H9 (cell line): ENCODE data around the gene CKS1B. TPM values are rescaled to one million over a fixed set of nuclear protein-coding genes. Genes with fewer than 3 reads are reported as not detected.
A peak's percentile ranks its signal among the peaks of the same experiment; 100 is the strongest.

Experiments
- DNase-seq: peaks from one replicate; pipeline ENCODE4 v3.0.0-alpha.2; 2017
- H2AFZ ChIP-seq: one replicate; pipeline ENCODE4 v1.6.1; 2013; ENCODE audit warnings: mild to moderate bottlenecking, low read length, control low read depth, moderate library complexity
- H2AK5ac ChIP-seq: 2 replicates; pipeline ENCODE4 v1.6.1; 2013; ENCODE audit warnings: low read length, control low read depth, mixed read lengths; ENCODE audit not compliant: insufficient read length
- H2BK120ac ChIP-seq: one replicate; pipeline ENCODE4 v1.6.1; 2013; ENCODE audit warnings: low read depth, mild to moderate bottlenecking, low read length, control low read depth, inconsistent platforms; ENCODE audit not compliant: poor library complexity, severe bottlenecking
- H2BK12ac ChIP-seq: 2 replicates; pipeline ENCODE4 v1.6.1; 2013; ENCODE audit warnings: low read length, control low read depth, mixed read lengths, low read depth; ENCODE audit not compliant: insufficient read length
- H2BK15ac ChIP-seq: 2 replicates; pipeline ENCODE4 v1.6.1; 2013; ENCODE audit warnings: low read depth, low read length, control low read depth
- H2BK20ac ChIP-seq: one replicate; pipeline ENCODE4 v1.6.1; 2013; ENCODE audit warnings: low read depth, mild to moderate bottlenecking, low read length, control low read depth, inconsistent platforms; ENCODE audit not compliant: poor library complexity, severe bottlenecking
- H2BK5ac ChIP-seq: 2 replicates; pipeline ENCODE4 v1.6.1; 2013; ENCODE audit warnings: low read length, control low read depth, mixed read lengths; ENCODE audit not compliant: insufficient read length
- H3K14ac ChIP-seq: 2 replicates; pipeline ENCODE4 v1.6.1; 2013; ENCODE audit warnings: low read length, control low read depth; ENCODE audit not compliant: insufficient read depth
- H3K18ac ChIP-seq: 2 replicates; pipeline ENCODE4 v1.6.1; 2013; ENCODE audit warnings: low read depth, mild to moderate bottlenecking, mixed read lengths, low read length, control low read depth; ENCODE audit not compliant: insufficient read length
- H3K23ac ChIP-seq: 2 replicates; pipeline ENCODE4 v1.6.1; 2013; ENCODE audit warnings: low read length, control low read depth, mixed read lengths, low read depth; ENCODE audit not compliant: insufficient read length
- H3K23me2 ChIP-seq: 2 replicates; pipeline ENCODE4 v1.6.1; 2013; ENCODE audit warnings: low read depth, mild to moderate bottlenecking, mixed read lengths, low read length, control low read depth; ENCODE audit not compliant: insufficient read length, poor library complexity, severe bottlenecking
- H3K27ac ChIP-seq: 2 replicates; pipeline ENCODE4 v1.5.1; 2013; ENCODE audit warnings: low read length, control low read depth, mixed read lengths, low read depth; ENCODE audit not compliant: insufficient read length
- H3K27me3 ChIP-seq: 2 replicates; pipeline ENCODE4 v1.6.1; 2013; ENCODE audit warnings: low read length, control low read depth, inconsistent platforms; ENCODE audit not compliant: insufficient read depth
- H3K4ac ChIP-seq: 2 replicates; pipeline ENCODE4 v1.6.1; 2013; ENCODE audit warnings: low read depth, mild to moderate bottlenecking, control low read depth, inconsistent platforms, low read length, moderate library complexity
- H3K4me1 ChIP-seq: 2 replicates; pipeline ENCODE4 v1.6.1; 2013; ENCODE audit warnings: low read length, control low read depth, inconsistent platforms; ENCODE audit not compliant: insufficient read depth
- H3K4me2 ChIP-seq: 2 replicates; pipeline ENCODE4 v1.6.1; 2013; ENCODE audit warnings: low read length, control low read depth, mixed read lengths; ENCODE audit not compliant: insufficient read length, insufficient read depth
- H3K56ac ChIP-seq: 2 replicates; pipeline ENCODE4 v1.6.1; 2013; ENCODE audit warnings: low read depth, mild to moderate bottlenecking, mixed read lengths, low read length, control low read depth; ENCODE audit not compliant: insufficient read length
- H3K79me1 ChIP-seq: 2 replicates; pipeline ENCODE4 v1.6.1; 2013; ENCODE audit warnings: low read depth, mild to moderate bottlenecking, moderate library complexity, low read length, control low read depth, inconsistent platforms; ENCODE audit not compliant: insufficient read depth, poor library complexity, severe bottlenecking
- H3K79me2 ChIP-seq: 2 replicates; pipeline ENCODE4 v1.6.1; 2013; ENCODE audit warnings: low read length, control low read depth, inconsistent platforms; ENCODE audit not compliant: insufficient read depth
- H3K9ac ChIP-seq: 2 replicates; pipeline ENCODE4 v1.6.1; 2013; ENCODE audit warnings: low read length, control low read depth, mixed read lengths; ENCODE audit not compliant: insufficient read length; ENCODE audit errors: extremely low read depth
- H3K9me3 ChIP-seq: one replicate; pipeline ENCODE4 v1.6.1; 2013; ENCODE audit warnings: low read depth, low read length, inconsistent platforms; ENCODE audit not compliant: control insufficient read depth
- H3T11ph ChIP-seq: one replicate; pipeline ENCODE4 v1.6.1; 2013; ENCODE audit warnings: mild to moderate bottlenecking, low read length, control low read depth, inconsistent platforms
- H4K20me1 ChIP-seq: one replicate; pipeline ENCODE4 v1.6.1; 2013; ENCODE audit not compliant: control insufficient read depth, insufficient read length, insufficient read depth
- H4K5ac ChIP-seq: 2 replicates; pipeline ENCODE4 v1.6.1; 2013; ENCODE audit warnings: low read depth, mild to moderate bottlenecking, mixed read lengths, low read length, control low read depth; ENCODE audit not compliant: insufficient read length
- H4K8ac ChIP-seq: replicated peaks from 2 replicates; pipeline ENCODE4 v1.6.1; 2013; ENCODE audit warnings: low read length, control low read depth, mixed read lengths, low read depth; ENCODE audit not compliant: insufficient read length
- H4K91ac ChIP-seq: 2 replicates; pipeline ENCODE4 v1.6.1; 2013; ENCODE audit warnings: low read depth, mild to moderate bottlenecking, moderate library complexity, mixed read lengths, low read length, control low read depth; ENCODE audit not compliant: insufficient read length
- H3K27ac Mint-ChIP-seq, 3 experiments: 2 replicates in 2 of 3; 3 replicates in 1 of 3; pipeline ENCODE4 v1.8.0; 2020 to 2021; ENCODE audit warnings: mixed read lengths in 3 of 3, mild to moderate bottlenecking in 1 of 3, moderate library complexity in 1 of 3
- H3K27me3 Mint-ChIP-seq: 2 replicates; pipeline ENCODE4 v1.8.0; 2021; ENCODE audit warnings: low read depth, mild to moderate bottlenecking, moderate library complexity, mixed read lengths
- H3K36me3 Mint-ChIP-seq, 3 experiments: 2 replicates in 2 of 3; 3 replicates in 1 of 3; pipeline ENCODE4 v1.8.0; 2020 to 2021; ENCODE audit warnings: low read depth in 3 of 3, mixed read lengths in 3 of 3; ENCODE audit not compliant: insufficient read depth in 1 of 3
- H3K4me1 Mint-ChIP-seq, 2 experiments: 2 replicates each; pipeline ENCODE4 v1.8.0; 2020; ENCODE audit warnings: mixed read lengths in 2 of 2
- H3K4me3 Mint-ChIP-seq, 2 experiments: 2 replicates in 1 of 2; 3 replicates in 1 of 2; pipeline ENCODE4 v1.8.0; 2020 to 2021; ENCODE audit warnings: mild to moderate bottlenecking in 2 of 2, mixed read lengths in 2 of 2, moderate library complexity in 1 of 2
- H3K9me3 Mint-ChIP-seq, 2 experiments: 2 replicates in 1 of 2; 3 replicates in 1 of 2; pipeline ENCODE4 v1.8.0; 2020; ENCODE audit warnings: mild to moderate bottlenecking in 2 of 2, mixed read lengths in 2 of 2, moderate library complexity in 1 of 2
- CTCF ChIP-seq: fragments of 200-600 bp; sonication (generic); conservative IDR thresholded peaks from 3 replicates; pipeline ENCODE4 v1.8.0; 2021; ENCODE audit warnings: antibody characterized with exemption, mild to moderate bottlenecking
- WGBS: extraction: QIAGEN DNeasy Blood & Tissue Kit; methylation state at CpG from one replicate; pipeline ENCODE4 v1.1.7; 2013; ENCODE audit warnings: missing lambda C conversion rate, low lambda C conversion rate, mixed read lengths; ENCODE audit not compliant: insufficient read length; ENCODE audit errors: extremely low coverage; 5-methylcytosine and 5-hydroxymethylcytosine counted together
- total RNA-seq: library from RNA; stranded (reverse); gene quantifications from 2 replicates; pipeline ENCODE4 v1.2.1, GENCODE V29; 2021

CKS1B gene
- total RNA-seq, 1 experiment from 2014 or later = 279 TPM

GRCh38 chr1:154941333-154942013 lies 33.0 kb upstream of the CKS1B start:
- Histone ChIP-seq H4K91ac (no peak overlapping the region), H2AK5ac (no peak overlapping the region), H4K20me1 (no peaks in the 10 kb centered on the region), H2AFZ (no peak overlapping the region), H3K79me1 (no peaks in the 10 kb centered on the region), H3K23me2 (peaks cover 8% of the 10 kb centered on the region), H3K9ac (no peak overlapping the region), H3K27me3 (no peaks in the 10 kb centered on the region), H4K5ac (no peak overlapping the region), H2BK20ac (no peak overlapping the region), H2BK12ac (no peak overlapping the region), H2BK15ac (no peak overlapping the region), H3K14ac (no peak overlapping the region), H3T11ph (no peak overlapping the region), H3K4me2 (no peak overlapping the region), H3K23ac (no peak overlapping the region), H3K9me3 (no peaks in the 10 kb centered on the region), H4K8ac (no peak overlapping the region), H3K79me2 (no peaks in the 10 kb centered on the region), H2BK120ac (no peak overlapping the region), H3K4me1 (peaks cover 3% of the 10 kb centered on the region; the same call in 1 of the 2 replicates), H3K56ac (no peak overlapping the region), H3K18ac (no peak overlapping the region), H3K27ac (no peak overlapping the region), H3K4ac (no peak overlapping the region), H2BK5ac (no peak overlapping the region)
- Mint-ChIP-seq H3K27me3 (no peaks in the 10 kb centered on the region), H3K4me3 (no peak overlapping the region; a peak in 1 of 5 replicates), H3K27ac (peak overlapping the region in 1 of 3 experiments; percentile 28; a peak in 2 of 7 replicates), H3K36me3 (peaks cover 0 to 5% (median 0%) of the 10 kb centered on the region in 3 experiments; a peak in 3 of 7 replicates), H3K9me3 (no peaks in the 10 kb centered on the region; a peak in 1 of 5 replicates), H3K4me1 (peaks cover 34 to 36% of the 10 kb centered on the region in 2 experiments)
- DNase-seq = peak; percentile 60
- no peak for TF ChIP-seq CTCF
- WGBS = no CpG with 5 or more reads among the region's 5 CpGs
